Endodermal cell (in vitro differentiated cells): ENCODE data around the gene REXO5. TPM values are rescaled to one million over a fixed set of nuclear protein-coding genes. Genes with fewer than 3 reads are reported as not detected.

Experiments
- DNase-seq: peaks from one replicate; pipeline ENCODE4 v3.0.0-alpha.2; 2017
- H3K27ac ChIP-seq: 2 replicates; pipeline ENCODE4 v1.5.1; 2013; ENCODE audit warnings: mild to moderate bottlenecking, low read depth, low read length, moderate library complexity
- H3K27me3 ChIP-seq: 2 replicates; pipeline ENCODE4 v1.6.1; 2013; ENCODE audit warnings: mild to moderate bottlenecking, low read length, moderate library complexity; ENCODE audit not compliant: insufficient read depth, control insufficient read depth, poor library complexity, severe bottlenecking
- H3K36me3 ChIP-seq: 2 replicates; pipeline ENCODE4 v1.7.0; 2013; ENCODE audit warnings: mild to moderate bottlenecking, low read length, moderate library complexity; ENCODE audit not compliant: control insufficient read depth, insufficient read depth
- H3K4me1 ChIP-seq: one replicate; pipeline ENCODE4 v1.7.0; 2013; ENCODE audit warnings: low read length; ENCODE audit not compliant: control insufficient read depth, insufficient read depth
- H3K4me3 ChIP-seq: 2 replicates; pipeline ENCODE4 v1.5.1; 2013; ENCODE audit warnings: mild to moderate bottlenecking, low read length, moderate library complexity
- H3K9ac ChIP-seq: 2 replicates; pipeline ENCODE4 v1.6.1; 2013; ENCODE audit warnings: mild to moderate bottlenecking, low read length, moderate library complexity; ENCODE audit not compliant: poor library complexity, severe bottlenecking; ENCODE audit errors: extremely low read depth
- H3K9me3 ChIP-seq: 2 replicates; pipeline ENCODE4 v1.6.1; 2013; ENCODE audit warnings: mild to moderate bottlenecking, low read length, moderate library complexity; ENCODE audit not compliant: control insufficient read depth
- H3K27ac Mint-ChIP-seq: 2 replicates; pipeline ENCODE4 v1.8.0; 2020; ENCODE audit warnings: mixed read lengths
- H3K27me3 Mint-ChIP-seq: 2 replicates; pipeline ENCODE4 v1.8.0; 2021; ENCODE audit warnings: mild to moderate bottlenecking, mixed read lengths; ENCODE audit not compliant: insufficient read depth
- H3K36me3 Mint-ChIP-seq: 2 replicates; pipeline ENCODE4 v1.8.0; 2020; ENCODE audit warnings: low read depth, mixed read lengths
- H3K4me1 Mint-ChIP-seq: 2 replicates; pipeline ENCODE4 v1.8.0; 2020; ENCODE audit warnings: mixed read lengths
- H3K4me3 Mint-ChIP-seq: 2 replicates; pipeline ENCODE4 v1.8.0; 2020; ENCODE audit warnings: mild to moderate bottlenecking, moderate library complexity, mixed read lengths
- H3K9me3 Mint-ChIP-seq: 2 replicates; pipeline ENCODE4 v1.8.0; 2020; ENCODE audit warnings: mild to moderate bottlenecking, mixed read lengths
- WGBS, 2 experiments: methylation state at CpG; one replicate each; pipeline versions ENCODE4 v1.1.5 to v1.1.7; 2013; ENCODE audit warnings: missing lambda C conversion rate in 2 of 2, mixed read lengths in 1 of 2; ENCODE audit not compliant: insufficient coverage in 1 of 2, insufficient read length in 1 of 2; 5-methylcytosine and 5-hydroxymethylcytosine counted together
- total RNA-seq, 2 donors: library from RNA; stranded (reverse); fragmentation: NEBNext Ultra II Directional in 1 of 2; extraction: Animal tissue kit (Norgen Biotek cat#: 25700) in 1 of 2; gene quantifications; 2 replicates in 1 of 2; 3 replicates in 1 of 2; pipeline ENCODE4 v1.2.1, GENCODE V29; 2021
- TF ChIP-seq, protein P1 (sequence below): fragments of 200-600 bp; sonication (generic); conservative IDR thresholded peaks from 2 replicates; pipeline ENCODE4 v1.5.0; 2021; ENCODE audit warnings: antibody characterized with exemption, mild to moderate bottlenecking

The REXO5 gene
- total RNA-seq, 2 donors from 2014 or later: 4.3 to 10.2 TPM

DNA sequence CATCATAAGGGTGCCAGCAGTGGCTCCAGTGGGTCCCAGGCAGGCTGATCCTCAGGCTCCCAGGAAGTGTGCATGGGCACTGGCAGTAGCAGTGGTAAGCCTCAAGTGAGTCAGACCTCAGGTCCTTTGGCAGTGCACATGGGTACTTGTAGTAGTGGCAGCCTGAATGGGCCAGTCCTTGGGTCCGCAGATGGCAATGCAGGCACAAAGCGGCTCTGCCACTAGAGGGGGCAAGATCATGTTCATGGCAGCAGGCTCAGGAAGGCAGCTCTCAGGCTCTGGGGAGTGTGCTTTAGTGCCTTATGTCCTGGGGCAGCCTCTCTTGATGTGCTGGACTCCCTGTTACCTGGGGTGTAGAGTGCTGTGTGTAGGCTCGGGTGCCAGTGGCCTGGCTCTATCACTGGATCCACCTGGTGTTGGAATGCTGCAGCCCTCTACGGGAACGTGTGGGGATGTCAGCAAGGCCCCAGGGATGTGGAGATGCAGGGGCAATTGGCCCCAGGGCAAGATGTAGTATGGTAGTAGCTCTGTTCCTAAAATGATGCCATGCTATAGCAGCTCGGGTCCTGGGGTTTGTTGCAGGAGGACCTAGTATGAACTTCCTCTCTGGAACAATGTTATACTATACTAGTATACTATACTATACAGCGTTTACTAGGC is 31.5 kb upstream of the REXO5 start:
- peak; percentile 97 for DNase-seq
- Mint-ChIP-seq H3K36me3 (no peaks in the 10 kb centered on the region), H3K4me1 (no peaks in the 10 kb centered on the region), H3K27ac (no peak overlapping the region), H3K9me3 (no peaks in the 10 kb centered on the region), H3K4me3 (no peak overlapping the region), H3K27me3 (no peaks in the 10 kb centered on the region)
- Histone ChIP-seq H3K9me3 (no peaks in the 10 kb centered on the region), H3K4me1 (no peaks in the 10 kb centered on the region), H3K9ac (no peak overlapping the region), H3K36me3 (no peaks in the 10 kb centered on the region), H3K4me3 (no peak overlapping the region), H3K27me3 (peaks cover 7% of the 10 kb centered on the region), H3K27ac (no peak overlapping the region)
- TF ChIP-seq, protein P1, sequence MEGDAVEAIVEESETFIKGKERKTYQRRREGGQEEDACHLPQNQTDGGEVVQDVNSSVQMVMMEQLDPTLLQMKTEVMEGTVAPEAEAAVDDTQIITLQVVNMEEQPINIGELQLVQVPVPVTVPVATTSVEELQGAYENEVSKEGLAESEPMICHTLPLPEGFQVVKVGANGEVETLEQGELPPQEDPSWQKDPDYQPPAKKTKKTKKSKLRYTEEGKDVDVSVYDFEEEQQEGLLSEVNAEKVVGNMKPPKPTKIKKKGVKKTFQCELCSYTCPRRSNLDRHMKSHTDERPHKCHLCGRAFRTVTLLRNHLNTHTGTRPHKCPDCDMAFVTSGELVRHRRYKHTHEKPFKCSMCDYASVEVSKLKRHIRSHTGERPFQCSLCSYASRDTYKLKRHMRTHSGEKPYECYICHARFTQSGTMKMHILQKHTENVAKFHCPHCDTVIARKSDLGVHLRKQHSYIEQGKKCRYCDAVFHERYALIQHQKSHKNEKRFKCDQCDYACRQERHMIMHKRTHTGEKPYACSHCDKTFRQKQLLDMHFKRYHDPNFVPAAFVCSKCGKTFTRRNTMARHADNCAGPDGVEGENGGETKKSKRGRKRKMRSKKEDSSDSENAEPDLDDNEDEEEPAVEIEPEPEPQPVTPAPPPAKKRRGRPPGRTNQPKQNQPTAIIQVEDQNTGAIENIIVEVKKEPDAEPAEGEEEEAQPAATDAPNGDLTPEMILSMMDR: peak; percentile 94
- WGBS, 2 experiments: 52% methylated on average over 5 of the region's 7 CpGs; no CpG with 5 or more reads in 1 of the 2 experiments

DNA sequence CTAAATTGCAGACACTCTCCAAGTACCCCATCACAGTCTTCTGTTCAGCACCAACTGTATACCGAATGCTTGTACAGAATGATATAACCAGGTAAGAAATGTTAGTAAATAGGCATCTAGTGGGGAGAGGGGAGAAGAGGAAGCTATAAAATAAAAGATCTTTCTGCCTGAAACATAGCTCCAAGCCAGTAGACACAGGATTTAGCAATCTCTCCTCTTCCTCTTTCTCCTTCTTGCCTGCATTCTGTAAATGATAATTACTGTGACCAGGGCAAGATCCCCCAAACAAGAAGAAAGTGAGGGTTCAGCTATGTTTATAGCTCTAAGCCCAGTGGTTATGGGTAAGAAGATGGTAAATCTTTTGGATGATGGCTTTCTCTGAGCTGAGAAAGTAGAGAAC is 24.6 kb upstream of the REXO5 start:
- H3K27ac ChIP-seq: no peak overlapping the region
- peaks cover 4% of the 10 kb centered on the region for H3K4me1 ChIP-seq
- H3K4me1 Mint-ChIP-seq: no peaks in the 10 kb centered on the region
- H3K27me3 ChIP-seq: no peaks in the 10 kb centered on the region
- TF ChIP-seq, protein P1: no peak
- H3K27me3 Mint-ChIP-seq: no peaks in the 10 kb centered on the region
- H3K4me3 ChIP-seq: no peak overlapping the region
- no peaks in the 10 kb centered on the region for H3K9me3 Mint-ChIP-seq
- H3K36me3 Mint-ChIP-seq: no peaks in the 10 kb centered on the region
- no peak for DNase-seq
- no peak overlapping the region for H3K27ac Mint-ChIP-seq
- 60 to 78% methylated on average over 1 of the region's 1 CpG for WGBS, 2 experiments
- H3K9ac ChIP-seq: no peak overlapping the region
- H3K9me3 ChIP-seq: no peaks in the 10 kb centered on the region
- H3K36me3 ChIP-seq: no peaks in the 10 kb centered on the region
- no peak overlapping the region for H3K4me3 Mint-ChIP-seq

DNA sequence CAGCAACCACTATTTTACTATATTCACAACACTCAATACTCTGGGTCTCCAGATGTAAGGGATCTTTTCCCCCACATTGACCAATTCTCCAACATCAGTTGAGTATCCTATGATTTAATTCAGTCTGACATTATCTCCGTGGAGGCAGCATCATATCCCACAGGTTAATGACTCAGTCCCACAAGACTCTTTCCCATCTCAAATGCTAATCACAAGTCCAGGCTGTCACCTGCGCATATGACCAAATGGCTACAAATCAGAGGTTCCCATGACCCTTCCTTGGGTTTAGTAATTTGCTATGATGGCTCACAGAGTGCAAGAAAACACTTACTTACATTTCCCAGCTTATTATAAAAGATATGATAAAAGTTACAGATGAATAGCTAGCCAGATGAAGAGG is 23.9 kb upstream of the REXO5 start:
- no peaks in the 10 kb centered on the region for H3K27me3 ChIP-seq
- WGBS, 2 experiments: 83 to 85% methylated on average over 1 to 2 of the region's 2 CpGs
- no peak for DNase-seq
- H3K27ac ChIP-seq: no peak overlapping the region
- H3K36me3 Mint-ChIP-seq: no peaks in the 10 kb centered on the region
- no peak overlapping the region for H3K4me3 Mint-ChIP-seq
- no peak overlapping the region for H3K27ac Mint-ChIP-seq
- H3K9ac ChIP-seq: no peak overlapping the region
- H3K4me3 ChIP-seq: no peak overlapping the region
- H3K4me1 ChIP-seq: peaks cover 4% of the 10 kb centered on the region
- no peaks in the 10 kb centered on the region for H3K27me3 Mint-ChIP-seq
- no peaks in the 10 kb centered on the region for H3K36me3 ChIP-seq
- no peaks in the 10 kb centered on the region for H3K9me3 ChIP-seq
- no peaks in the 10 kb centered on the region for H3K9me3 Mint-ChIP-seq
- H3K4me1 Mint-ChIP-seq: no peaks in the 10 kb centered on the region
- TF ChIP-seq, protein P1: no peak
